ENCODE data around the gene ELP1.
"Not testable (repeated sequence)": the region's sequence is repeated elsewhere in the genome, so short reads cannot be mapped to it uniquely, and the experiment has no call there.

The ELP1 gene

DNA sequence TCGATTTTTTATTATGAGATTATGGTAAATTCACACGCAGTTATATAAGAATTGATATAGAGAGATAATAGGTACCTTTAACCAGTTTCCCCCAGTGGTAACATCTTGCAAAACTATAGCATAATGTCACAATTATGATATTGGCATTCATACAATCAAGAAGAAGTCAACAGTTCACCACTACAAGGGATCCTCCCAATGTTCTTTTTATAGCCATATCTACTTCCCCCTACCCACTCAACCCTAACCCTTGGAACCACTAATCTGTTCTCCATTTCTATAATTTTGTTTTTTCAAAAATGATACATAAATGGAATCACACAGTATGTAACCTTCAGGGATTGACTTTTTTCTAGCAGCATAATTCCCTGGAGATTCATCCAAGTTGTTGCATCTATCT, 88.0 kb downstream of the ELP1 start:
- no peak overlapping the region for H3K4me3 ChIP-seq (replicated peaks; ENCODE audit: low read depth, low read length)
- TF ChIP-seq, protein P1, sequence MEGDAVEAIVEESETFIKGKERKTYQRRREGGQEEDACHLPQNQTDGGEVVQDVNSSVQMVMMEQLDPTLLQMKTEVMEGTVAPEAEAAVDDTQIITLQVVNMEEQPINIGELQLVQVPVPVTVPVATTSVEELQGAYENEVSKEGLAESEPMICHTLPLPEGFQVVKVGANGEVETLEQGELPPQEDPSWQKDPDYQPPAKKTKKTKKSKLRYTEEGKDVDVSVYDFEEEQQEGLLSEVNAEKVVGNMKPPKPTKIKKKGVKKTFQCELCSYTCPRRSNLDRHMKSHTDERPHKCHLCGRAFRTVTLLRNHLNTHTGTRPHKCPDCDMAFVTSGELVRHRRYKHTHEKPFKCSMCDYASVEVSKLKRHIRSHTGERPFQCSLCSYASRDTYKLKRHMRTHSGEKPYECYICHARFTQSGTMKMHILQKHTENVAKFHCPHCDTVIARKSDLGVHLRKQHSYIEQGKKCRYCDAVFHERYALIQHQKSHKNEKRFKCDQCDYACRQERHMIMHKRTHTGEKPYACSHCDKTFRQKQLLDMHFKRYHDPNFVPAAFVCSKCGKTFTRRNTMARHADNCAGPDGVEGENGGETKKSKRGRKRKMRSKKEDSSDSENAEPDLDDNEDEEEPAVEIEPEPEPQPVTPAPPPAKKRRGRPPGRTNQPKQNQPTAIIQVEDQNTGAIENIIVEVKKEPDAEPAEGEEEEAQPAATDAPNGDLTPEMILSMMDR (IDR thresholded peaks at IDR 0.05; ENCODE audit: low read depth, low read length, missing control alignments), result no peak
- DNase-seq (ENCODE audit: extremely low read depth, low read depth), result no peak

DNA sequence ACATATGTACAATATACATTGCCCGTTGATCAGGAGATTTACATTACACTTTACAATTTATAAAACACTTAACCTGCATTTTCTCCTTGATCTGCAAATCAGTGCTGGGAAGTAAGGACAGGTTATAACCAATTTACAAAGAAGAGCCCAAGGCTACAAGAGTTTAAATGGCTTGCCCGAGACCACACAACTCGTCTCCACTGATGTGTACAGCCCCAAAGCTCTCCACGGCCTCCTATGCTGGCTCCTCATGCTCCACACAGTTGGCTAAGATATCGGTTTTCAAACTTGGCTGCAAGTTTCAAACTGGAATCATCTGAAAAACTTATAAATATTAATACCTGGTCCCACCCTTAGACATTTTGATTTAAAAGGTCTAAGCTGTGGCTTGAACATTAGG, 88.4 kb downstream of the ELP1 start:
- H3K4me3 ChIP-seq (replicated peaks; ENCODE audit: low read depth, low read length), result no peak overlapping the region
- DNase-seq (ENCODE audit: extremely low read depth, low read depth), result no peak
- TF ChIP-seq, protein P1 (IDR thresholded peaks at IDR 0.05; ENCODE audit: low read depth, low read length, missing control alignments), result no peak

DNA sequence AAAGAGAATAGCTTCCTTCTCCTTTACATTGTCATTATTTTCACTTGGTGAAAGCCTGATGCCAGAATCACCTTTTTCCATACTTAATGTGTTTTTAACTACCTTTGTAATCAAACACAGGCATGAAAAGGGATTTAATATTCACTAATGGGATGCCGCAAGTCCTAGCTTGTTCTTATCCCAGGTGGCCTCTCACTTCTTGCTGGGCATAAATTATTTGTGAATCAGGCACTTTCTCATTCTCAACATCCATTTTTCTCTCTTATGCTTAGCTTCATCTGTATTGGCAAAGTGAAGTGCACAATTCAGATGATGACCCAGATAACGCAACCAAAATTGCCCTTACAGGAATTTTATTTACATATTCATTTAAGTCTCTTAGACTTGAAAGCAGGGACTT, 89.1 kb downstream of the ELP1 start:
- DNase-seq (ENCODE audit: extremely low read depth, low read depth), result no peak
- no peak overlapping the region for H3K4me3 ChIP-seq (replicated peaks; ENCODE audit: low read depth, low read length)
- TF ChIP-seq, protein P1 (IDR thresholded peaks at IDR 0.05; ENCODE audit: low read depth, low read length, missing control alignments), result no peak

DNA sequence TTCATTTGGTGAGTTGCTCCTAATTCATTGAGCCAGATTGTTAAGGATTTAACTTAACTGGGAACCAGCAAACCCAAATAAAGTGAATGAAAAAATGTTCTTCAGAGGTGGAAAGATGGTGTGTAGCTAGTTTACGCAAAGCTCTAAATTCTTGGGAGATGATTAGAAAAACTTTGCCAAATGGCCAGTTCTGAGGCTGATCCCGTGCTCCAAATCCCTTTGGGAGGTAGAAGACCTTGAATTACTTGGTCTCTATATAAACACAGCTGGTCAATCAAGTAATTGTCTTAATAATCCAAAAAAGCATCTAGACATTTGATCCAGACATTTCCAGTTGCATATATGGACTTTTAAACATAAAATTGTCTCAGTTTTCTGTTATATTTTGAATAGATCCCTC, 89.5 kb downstream of the ELP1 start:
- DNase-seq (ENCODE audit: extremely low read depth, low read depth), result no peak
- H3K4me3 ChIP-seq (replicated peaks; ENCODE audit: low read depth, low read length), result no peak overlapping the region
- TF ChIP-seq, protein P1 (IDR thresholded peaks at IDR 0.05; ENCODE audit: low read depth, low read length, missing control alignments), result no peak

DNA sequence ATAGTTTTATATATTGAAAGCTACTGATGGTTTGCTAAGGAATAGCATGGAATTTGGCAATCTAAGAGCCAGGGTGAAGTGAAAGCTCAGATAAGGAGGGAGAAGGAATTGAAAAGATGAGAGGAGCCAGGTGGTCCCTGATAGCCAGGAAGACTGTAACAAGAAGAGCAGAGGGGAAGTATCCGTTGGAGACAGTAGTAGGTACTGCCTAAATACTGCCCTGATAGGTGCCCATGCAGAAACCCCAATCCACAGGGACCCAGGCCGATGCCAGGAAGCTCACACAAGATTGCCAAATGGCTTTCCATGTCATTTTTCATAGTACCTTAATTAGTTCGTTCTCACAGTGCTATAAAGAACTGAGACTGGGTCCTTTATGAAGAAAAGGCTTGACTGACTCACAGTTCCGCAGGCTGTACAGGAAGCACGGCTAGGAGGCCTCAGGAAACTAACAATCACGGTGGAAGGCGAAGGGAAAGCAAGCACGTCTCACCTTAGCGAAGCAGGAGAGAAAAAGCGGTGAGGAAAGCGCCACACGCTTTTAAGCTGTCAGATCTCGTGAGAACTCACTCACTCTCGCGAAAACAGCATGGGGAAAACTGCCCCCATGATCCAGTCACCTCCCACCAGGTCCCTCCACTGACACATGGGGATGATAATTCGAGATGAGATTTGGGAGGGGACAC, 91.2 kb downstream of the ELP1 start:
- no peak overlapping the region for H3K4me3 ChIP-seq (replicated peaks; ENCODE audit: low read depth, low read length)
- no peak for DNase-seq (ENCODE audit: extremely low read depth, low read depth)
- TF ChIP-seq, protein P1 (IDR thresholded peaks at IDR 0.05; ENCODE audit: low read depth, low read length, missing control alignments), result no peak

DNA sequence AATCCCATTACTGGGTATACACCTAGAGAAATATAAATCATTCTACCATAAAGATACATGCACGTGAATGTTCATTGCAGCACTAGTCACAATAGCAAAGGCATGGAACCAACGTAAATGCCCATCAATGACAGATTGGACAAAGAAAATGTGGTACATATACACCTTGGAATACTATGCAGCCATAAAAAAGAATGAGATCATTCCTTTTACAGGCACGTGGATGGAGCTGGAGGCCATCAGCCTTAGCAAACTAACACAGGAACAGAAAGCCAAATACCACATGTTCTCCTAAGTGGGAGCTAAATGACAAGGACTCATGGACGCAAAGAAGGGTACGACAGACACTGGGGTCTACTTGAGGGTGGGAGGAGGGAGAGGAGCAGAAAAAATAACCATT, 94.4 kb downstream of the ELP1 start:
- DNase-seq (ENCODE audit: extremely low read depth, low read depth), result not testable (repeated sequence)

DNA sequence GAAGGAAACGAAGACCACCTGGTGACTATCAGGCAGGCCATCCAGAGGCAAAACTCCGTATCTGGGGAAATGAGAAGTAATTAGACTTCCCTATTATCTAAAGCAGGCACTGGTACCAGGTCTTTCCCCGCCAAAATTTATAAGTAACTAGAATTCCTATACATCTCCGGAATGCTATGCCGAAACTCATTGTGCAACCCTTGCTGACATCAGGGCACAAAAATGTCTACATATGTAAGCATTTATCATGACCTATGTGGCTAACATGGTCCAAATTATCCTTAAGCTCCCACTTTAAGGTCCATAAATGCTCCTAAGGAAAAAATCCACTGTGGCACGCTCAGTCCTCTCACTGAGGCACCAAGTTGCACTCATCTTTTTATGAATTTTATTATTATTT, 95.9 kb downstream of the ELP1 start:
- H3K4me3 ChIP-seq (replicated peaks; ENCODE audit: low read depth, low read length), result no peak overlapping the region
- no peak for DNase-seq (ENCODE audit: extremely low read depth, low read depth)
- TF ChIP-seq, protein P1 (IDR thresholded peaks at IDR 0.05; ENCODE audit: low read depth, low read length, missing control alignments), result no peak

More for the DNA sequence above, 94.4 kb downstream of the ELP1 start:
- H3K4me3 ChIP-seq (replicated peaks; ENCODE audit: low read depth, low read length), result not testable (repeated sequence)

All from HFF-Myc (cell line).